VCaP (cell line): ENCODE measurements around the gene TMEM273.

Experiments used
- H3K27ac ChIP-seq: fragments of 450-650 bp; 2 replicates; pipeline ENCODE4 v1.5.1; 2017
- TF ChIP-seq, protein P1 (sequence below): fragments of 450-650 bp; conservative IDR thresholded peaks from 2 replicates; pipeline ENCODE4 v1.5.1; 2017; ENCODE audit warnings: mild to moderate bottlenecking, moderate library complexity

Gene TMEM273

GRCh38 chr10:49175587-49176309, 12.4 kb downstream of the TMEM273 start:
- no peak overlapping the region for H3K27ac ChIP-seq
- TF ChIP-seq, protein P1, sequence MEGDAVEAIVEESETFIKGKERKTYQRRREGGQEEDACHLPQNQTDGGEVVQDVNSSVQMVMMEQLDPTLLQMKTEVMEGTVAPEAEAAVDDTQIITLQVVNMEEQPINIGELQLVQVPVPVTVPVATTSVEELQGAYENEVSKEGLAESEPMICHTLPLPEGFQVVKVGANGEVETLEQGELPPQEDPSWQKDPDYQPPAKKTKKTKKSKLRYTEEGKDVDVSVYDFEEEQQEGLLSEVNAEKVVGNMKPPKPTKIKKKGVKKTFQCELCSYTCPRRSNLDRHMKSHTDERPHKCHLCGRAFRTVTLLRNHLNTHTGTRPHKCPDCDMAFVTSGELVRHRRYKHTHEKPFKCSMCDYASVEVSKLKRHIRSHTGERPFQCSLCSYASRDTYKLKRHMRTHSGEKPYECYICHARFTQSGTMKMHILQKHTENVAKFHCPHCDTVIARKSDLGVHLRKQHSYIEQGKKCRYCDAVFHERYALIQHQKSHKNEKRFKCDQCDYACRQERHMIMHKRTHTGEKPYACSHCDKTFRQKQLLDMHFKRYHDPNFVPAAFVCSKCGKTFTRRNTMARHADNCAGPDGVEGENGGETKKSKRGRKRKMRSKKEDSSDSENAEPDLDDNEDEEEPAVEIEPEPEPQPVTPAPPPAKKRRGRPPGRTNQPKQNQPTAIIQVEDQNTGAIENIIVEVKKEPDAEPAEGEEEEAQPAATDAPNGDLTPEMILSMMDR: no peak

GRCh38 chr10:49174926-49175500, 13.2 kb downstream of the TMEM273 start:
- TF ChIP-seq, protein P1: no peak
- H3K27ac ChIP-seq: no peak overlapping the region

- H3K27ac ChIP-seq: no peak overlapping the region
- TF ChIP-seq, protein P1: no peak
Observed at GRCh38 chr10:49174261-49174925, 13.8 kb downstream of the TMEM273 start.

DNA sequence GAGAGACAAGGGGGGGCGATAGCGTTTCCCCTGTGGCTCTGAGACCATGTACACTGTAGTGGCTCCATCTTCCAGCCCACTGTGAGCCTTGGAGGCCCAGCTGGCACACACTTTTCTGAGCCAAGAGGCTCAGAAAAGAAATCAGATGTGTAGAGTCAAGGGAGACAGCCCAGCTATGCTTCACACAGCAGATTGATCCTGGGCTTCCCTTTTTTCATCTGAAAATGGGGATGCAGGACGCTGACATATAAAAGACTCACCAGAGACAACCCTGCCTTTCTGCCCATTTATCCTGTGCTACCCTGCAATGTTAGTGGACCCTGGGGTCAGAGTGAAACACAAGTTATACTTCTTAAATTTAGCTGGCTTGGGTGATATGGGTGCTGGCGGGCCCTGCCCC, 14.3 kb downstream of the TMEM273 start:
- no peak overlapping the region for H3K27ac ChIP-seq
- TF ChIP-seq, protein P1: no peak

DNA sequence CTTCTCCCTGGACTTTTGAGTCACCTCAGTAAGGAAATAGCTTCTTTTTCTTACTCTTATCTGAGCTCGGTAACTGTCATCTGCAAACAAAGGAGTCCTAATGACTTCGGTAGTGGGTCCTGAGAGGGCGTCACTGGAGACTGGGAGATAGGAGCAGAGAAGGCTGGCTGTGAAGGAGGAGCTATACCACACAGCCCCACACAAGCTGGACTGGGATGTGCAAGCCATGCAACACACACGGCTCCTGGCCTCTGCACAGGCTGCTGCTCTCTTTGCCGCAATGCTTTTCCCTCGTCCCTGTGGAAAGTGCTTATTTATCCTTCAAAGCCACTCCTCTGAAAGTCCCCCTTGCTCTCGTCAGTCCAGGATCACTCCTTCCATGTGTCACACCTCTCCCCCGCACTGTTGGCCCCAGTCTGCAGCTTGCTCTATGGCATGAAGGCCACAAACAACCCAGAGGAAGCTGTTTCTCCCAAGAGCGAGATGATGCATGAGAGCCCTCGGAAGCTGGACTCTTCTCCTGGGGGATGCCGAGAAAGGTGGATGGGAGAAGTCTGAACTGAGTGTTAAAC, 14.9 kb downstream of the TMEM273 start:
- TF ChIP-seq, protein P1: no peak
- H3K27ac ChIP-seq: no peak overlapping the region

GRCh38 chr10:49172777-49173132, 15.4 kb downstream of the TMEM273 start:
- TF ChIP-seq, protein P1: no peak
- no peak overlapping the region for H3K27ac ChIP-seq

GRCh38 chr10:49172061-49172776, 16.0 kb downstream of the TMEM273 start:
- TF ChIP-seq, protein P1: no peak
- H3K27ac ChIP-seq: no peak overlapping the region
